Karpas-422 (cell line): ENCODE data around the gene DTYMK. TPM values are rescaled to one million over a fixed set of nuclear protein-coding genes. Genes with fewer than 3 reads are reported as not detected.

ENCODE experiments used
- DNase-seq: peaks from one replicate; pipeline ENCODE4 v3.0.0-alpha.2; 2015
- H2AFZ ChIP-seq: fragments of 200-600 bp; sonication (generic); 2 replicates; pipeline ENCODE4 v1.6.1; 2014; ENCODE audit warnings: antibody characterized with exemption, low read length, mixed read lengths
- H3K27ac ChIP-seq: fragments of 200-600 bp; sonication (generic); 2 replicates; pipeline ENCODE4 v1.5.1; 2014; ENCODE audit warnings: mild to moderate bottlenecking, low read length, moderate library complexity
- H3K27me3 ChIP-seq: fragments of 200-600 bp; sonication (generic); 2 replicates; pipeline ENCODE4 v1.6.1; 2014; ENCODE audit warnings: low read length, mixed read lengths
- H3K36me3 ChIP-seq: fragments of 200-600 bp; sonication (generic); 2 replicates; pipeline ENCODE4 v1.6.1; 2014; ENCODE audit warnings: low read length, mixed read lengths; ENCODE audit not compliant: insufficient read depth
- H3K4me1 ChIP-seq: fragments of 200-600 bp; sonication (generic); 2 replicates; pipeline ENCODE4 v1.6.1; 2014; ENCODE audit warnings: mild to moderate bottlenecking, low read length, mixed read lengths
- H3K4me2 ChIP-seq: fragments of 200-600 bp; sonication (generic); 2 replicates; pipeline ENCODE4 v1.6.1; 2014; ENCODE audit warnings: low read length, low read depth, mild to moderate bottlenecking; ENCODE audit not compliant: poor library complexity, severe bottlenecking
- H3K4me3 ChIP-seq: fragments of 200-600 bp; sonication (generic); 2 replicates; pipeline ENCODE4 v1.5.1; 2014; ENCODE audit warnings: mild to moderate bottlenecking, antibody characterized with exemption, low read length, mixed read lengths
- H3K79me2 ChIP-seq: fragments of 200-600 bp; sonication (generic); 2 replicates; pipeline ENCODE4 v1.6.1; 2014; ENCODE audit warnings: mild to moderate bottlenecking, low read length, mixed read lengths
- H3K9ac ChIP-seq: fragments of 200-600 bp; sonication (generic); 2 replicates; pipeline ENCODE4 v1.6.0; 2014; ENCODE audit warnings: low read length
- H3K9me2 ChIP-seq: fragments of 200-600 bp; sonication (generic), shearing (Covaris generic); replicated peaks from 2 replicates; pipeline ENCODE4 v1.6.0; 2014; ENCODE audit warnings: mild to moderate bottlenecking, low read length, moderate library complexity; ENCODE audit not compliant: insufficient read depth
- H3K9me3 ChIP-seq: fragments of 300-700, 200-600 bp; sonication (generic); 2 replicates; pipeline ENCODE4 v1.6.1; 2014; ENCODE audit warnings: low read length, mixed read lengths
- H4K20me1 ChIP-seq: fragments of 200-600 bp; sonication (generic); 2 replicates; pipeline ENCODE4 v1.6.1; 2014; ENCODE audit warnings: mild to moderate bottlenecking, antibody characterized with exemption, low read length, low read depth; ENCODE audit not compliant: insufficient read depth
- total RNA-seq: library from RNA; depleted of rRNA; stranded (reverse); fragments of >200 nt; shearing (Covaris generic); gene quantifications from 2 replicates; pipeline ENCODE4 v1.2.3, GENCODE V29; 2014; ENCODE audit warnings: low replicate concordance

The DTYMK gene
- total RNA-seq, 1 experiment from 2014 or later: 32.0 TPM

- Histone ChIP-seq H3K79me2 (no peaks in the 10 kb centered on the region), H4K20me1 (no peaks in the 10 kb centered on the region), H3K9ac (no peak overlapping the region), H3K36me3 (peaks cover 31% of the 10 kb centered on the region), H3K9me3 (no peaks in the 10 kb centered on the region; the same call in 1 of the 2 replicates), H3K4me3 (no peak overlapping the region), H3K27ac (no peak overlapping the region), H3K27me3 (no peaks in the 10 kb centered on the region), H3K4me2 (no peak overlapping the region), H3K9me2 (no peaks in the 10 kb centered on the region), H3K4me1 (no peaks in the 10 kb centered on the region), H2AFZ (no peak overlapping the region)
- no peak for DNase-seq
These were observed 33.9 kb upstream of the DTYMK start for GRCh38 chr2:241720560-241720959.

DNA sequence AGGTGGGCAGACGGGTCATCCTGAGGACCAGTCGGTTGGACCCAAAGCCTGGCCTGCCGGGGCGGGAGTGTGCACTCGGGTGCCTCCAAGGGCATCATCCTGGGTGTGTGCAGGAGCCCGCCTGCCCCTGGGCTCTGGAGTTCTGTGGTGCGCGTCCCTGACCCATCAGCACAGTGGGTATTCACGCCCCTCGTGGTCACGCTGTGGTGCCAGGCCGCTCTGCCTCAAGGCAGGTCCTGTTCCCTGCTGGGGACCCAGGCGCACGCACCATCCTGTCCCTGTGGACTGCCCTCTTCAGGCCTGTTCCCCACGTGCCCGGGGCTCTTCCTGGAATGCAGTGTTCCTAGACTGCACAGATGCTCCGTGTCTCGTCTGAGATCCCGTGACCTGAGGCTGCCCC lies 33.5 kb upstream of the DTYMK start:
- Histone ChIP-seq H3K4me2 (no peak overlapping the region), H3K4me1 (no peaks in the 10 kb centered on the region), H2AFZ (no peak overlapping the region), H3K9ac (no peak overlapping the region), H3K27me3 (no peaks in the 10 kb centered on the region), H3K79me2 (no peaks in the 10 kb centered on the region), H4K20me1 (no peaks in the 10 kb centered on the region), H3K9me2 (no peaks in the 10 kb centered on the region), H3K4me3 (no peak overlapping the region), H3K36me3 (peaks cover 31% of the 10 kb centered on the region), H3K27ac (no peak overlapping the region), H3K9me3 (no peaks in the 10 kb centered on the region; the same call in 1 of the 2 replicates)
- DNase-seq: no peak

- Histone ChIP-seq H3K4me1 (no peaks in the 10 kb centered on the region), H3K36me3 (peaks cover 37% of the 10 kb centered on the region), H3K27ac (no peak overlapping the region), H2AFZ (no peak overlapping the region), H3K9me3 (no peaks in the 10 kb centered on the region; the same call in 1 of the 2 replicates), H3K4me3 (no peak overlapping the region), H3K27me3 (no peaks in the 10 kb centered on the region), H4K20me1 (no peaks in the 10 kb centered on the region), H3K9me2 (no peaks in the 10 kb centered on the region), H3K79me2 (no peaks in the 10 kb centered on the region), H3K9ac (no peak overlapping the region), H3K4me2 (no peak overlapping the region)
- no peak for DNase-seq
These were observed 32.5 kb upstream of the DTYMK start for GRCh38 chr2:241719093-241719492.

DNA sequence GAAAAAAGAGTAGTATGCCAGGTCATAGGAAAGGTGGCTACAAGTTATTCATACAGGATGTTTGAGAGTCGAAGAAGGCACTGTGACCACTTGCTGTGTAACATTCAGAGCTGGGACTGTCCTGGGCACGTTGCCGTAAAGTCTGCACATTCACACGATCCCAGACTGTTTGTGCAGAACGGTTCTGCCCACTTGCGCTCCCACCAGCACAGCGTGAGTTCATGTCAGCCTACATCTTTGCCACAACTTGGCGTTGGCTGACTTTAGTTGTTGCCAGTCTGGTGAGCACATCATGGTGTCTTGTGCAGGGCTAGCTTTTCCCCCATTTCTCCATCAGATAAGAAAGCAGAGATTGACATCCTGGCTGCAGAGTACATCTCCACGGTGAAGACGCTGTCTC lies 22.3 kb upstream of the DTYMK start:
- DNase-seq: no peak
- Histone ChIP-seq H3K4me1 (peaks cover under 1% of the 10 kb centered on the region; the same call in 1 of the 2 replicates), H3K27me3 (no peaks in the 10 kb centered on the region), H3K4me3 (no peak overlapping the region), H4K20me1 (no peaks in the 10 kb centered on the region), H3K9me3 (no peaks in the 10 kb centered on the region), H3K4me2 (no peak overlapping the region), H3K79me2 (peaks cover 9% of the 10 kb centered on the region), H3K36me3 (peaks cover 30% of the 10 kb centered on the region), H3K9me2 (no peaks in the 10 kb centered on the region), H3K27ac (no peak overlapping the region), H2AFZ (no peak overlapping the region), H3K9ac (no peak overlapping the region)

DNA sequence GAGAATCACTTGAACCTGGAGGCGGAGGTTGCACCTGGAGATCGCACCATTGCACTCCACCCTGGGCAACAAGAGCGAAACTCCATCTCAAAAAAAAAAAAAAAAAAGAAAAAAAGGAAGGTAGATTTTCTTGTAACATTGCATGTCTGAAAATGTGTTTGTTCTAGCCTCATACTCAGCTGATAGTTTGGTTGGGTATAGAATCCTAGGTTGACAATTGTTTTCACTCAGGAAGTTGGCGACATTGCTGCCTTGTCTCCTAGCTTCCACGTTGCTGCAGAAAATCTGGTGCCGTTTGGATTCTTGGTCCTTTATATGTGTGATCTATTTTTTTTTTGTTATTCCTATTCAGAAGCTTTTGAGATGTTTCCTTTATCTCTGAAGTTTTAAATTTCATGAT lies 19.9 kb upstream of the DTYMK start:
- Histone ChIP-seq H4K20me1 (peaks cover 7% of the 10 kb centered on the region), H3K79me2 (peaks cover 23% of the 10 kb centered on the region), H3K4me1 (peaks cover 13% of the 10 kb centered on the region), H3K27ac (no peak overlapping the region), H3K4me2 (no peak overlapping the region), H2AFZ (no peak overlapping the region), H3K9me3 (no peaks in the 10 kb centered on the region), H3K9me2 (no peaks in the 10 kb centered on the region), H3K27me3 (no peaks in the 10 kb centered on the region), H3K9ac (no peak overlapping the region), H3K36me3 (peaks cover 19% of the 10 kb centered on the region), H3K4me3 (no peak overlapping the region)
- no peak for DNase-seq

- peaks cover 7% of the 10 kb centered on the region for H4K20me1 ChIP-seq
- no peak overlapping the region for H3K27ac ChIP-seq
- H3K27me3 ChIP-seq: no peaks in the 10 kb centered on the region
- H3K4me3 ChIP-seq: peak overlapping the region; percentile 81
- no peak for DNase-seq
- H3K79me2 ChIP-seq: peaks cover 30% of the 10 kb centered on the region
- H2AFZ ChIP-seq: no peak overlapping the region
- H3K9ac ChIP-seq: peak overlapping the region; percentile 84
- no peaks in the 10 kb centered on the region for H3K9me2 ChIP-seq
- H3K4me2 ChIP-seq: peak overlapping the region; percentile 94
- peaks cover 14% of the 10 kb centered on the region for H3K36me3 ChIP-seq
- H3K9me3 ChIP-seq: no peaks in the 10 kb centered on the region
- peaks cover 22% of the 10 kb centered on the region for H3K4me1 ChIP-seq
These were observed 16.5 kb upstream of the DTYMK start for GRCh38 chr2:241703032-241703604.

DNA sequence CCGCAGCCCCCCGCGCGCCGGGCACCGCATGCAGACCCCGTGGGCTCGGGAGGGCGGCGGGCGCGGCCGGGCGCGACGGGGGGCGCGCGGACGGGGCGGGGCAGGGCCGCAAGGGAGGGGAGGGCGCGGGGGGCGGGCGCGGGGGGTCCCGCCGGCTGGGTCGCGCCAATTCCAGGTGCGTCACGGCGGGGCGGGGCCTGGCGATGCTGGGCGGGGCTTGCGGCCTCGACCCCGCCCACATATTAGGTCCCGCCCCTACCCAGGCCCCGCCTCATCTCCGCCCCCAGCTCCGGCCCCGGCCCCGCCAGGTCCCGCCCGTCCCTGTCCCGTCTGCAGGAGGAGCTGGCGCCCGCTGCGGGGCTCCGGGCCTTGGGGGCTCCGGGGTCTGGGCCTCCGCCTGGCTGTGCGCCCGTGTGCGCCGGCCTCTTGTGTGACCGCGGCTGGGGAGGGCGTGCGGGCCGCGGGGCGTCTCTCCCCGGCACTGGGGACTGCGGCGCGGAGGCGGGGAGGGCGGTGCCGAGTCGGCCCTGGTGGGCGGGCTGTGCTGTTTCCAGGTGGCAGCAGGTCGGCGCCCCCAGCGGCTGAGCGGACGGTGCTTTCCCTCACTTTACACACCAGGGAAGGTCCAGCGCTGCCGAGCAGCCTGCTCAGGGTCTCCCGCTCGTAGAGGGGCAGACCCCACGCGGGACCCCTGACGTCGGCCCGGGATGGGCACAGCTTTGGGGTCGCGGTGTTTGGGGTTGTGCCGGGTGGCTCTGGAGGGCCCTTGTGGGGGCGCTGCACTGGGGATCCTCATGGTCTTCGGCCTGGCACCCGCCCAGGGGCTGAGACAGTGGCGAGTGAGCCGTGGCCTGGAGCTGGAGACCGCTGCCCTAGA lies 15.8 kb upstream of the DTYMK start:
- DNase-seq: peak; percentile 94
- H2AFZ ChIP-seq: no peak overlapping the region
- H4K20me1 ChIP-seq: peaks cover 7% of the 10 kb centered on the region
- H3K79me2 ChIP-seq: peaks cover 30% of the 10 kb centered on the region
- H3K4me3 ChIP-seq: peak overlapping the region; percentile 81
- peaks cover 22% of the 10 kb centered on the region for H3K4me1 ChIP-seq
- peaks cover 14% of the 10 kb centered on the region for H3K36me3 ChIP-seq
- H3K9me3 ChIP-seq: no peaks in the 10 kb centered on the region
- no peak overlapping the region for H3K27ac ChIP-seq
- H3K4me2 ChIP-seq: peak overlapping the region; percentile 94
- H3K9ac ChIP-seq: peak overlapping the region; percentile 94
- no peaks in the 10 kb centered on the region for H3K27me3 ChIP-seq
- no peaks in the 10 kb centered on the region for H3K9me2 ChIP-seq

DNA sequence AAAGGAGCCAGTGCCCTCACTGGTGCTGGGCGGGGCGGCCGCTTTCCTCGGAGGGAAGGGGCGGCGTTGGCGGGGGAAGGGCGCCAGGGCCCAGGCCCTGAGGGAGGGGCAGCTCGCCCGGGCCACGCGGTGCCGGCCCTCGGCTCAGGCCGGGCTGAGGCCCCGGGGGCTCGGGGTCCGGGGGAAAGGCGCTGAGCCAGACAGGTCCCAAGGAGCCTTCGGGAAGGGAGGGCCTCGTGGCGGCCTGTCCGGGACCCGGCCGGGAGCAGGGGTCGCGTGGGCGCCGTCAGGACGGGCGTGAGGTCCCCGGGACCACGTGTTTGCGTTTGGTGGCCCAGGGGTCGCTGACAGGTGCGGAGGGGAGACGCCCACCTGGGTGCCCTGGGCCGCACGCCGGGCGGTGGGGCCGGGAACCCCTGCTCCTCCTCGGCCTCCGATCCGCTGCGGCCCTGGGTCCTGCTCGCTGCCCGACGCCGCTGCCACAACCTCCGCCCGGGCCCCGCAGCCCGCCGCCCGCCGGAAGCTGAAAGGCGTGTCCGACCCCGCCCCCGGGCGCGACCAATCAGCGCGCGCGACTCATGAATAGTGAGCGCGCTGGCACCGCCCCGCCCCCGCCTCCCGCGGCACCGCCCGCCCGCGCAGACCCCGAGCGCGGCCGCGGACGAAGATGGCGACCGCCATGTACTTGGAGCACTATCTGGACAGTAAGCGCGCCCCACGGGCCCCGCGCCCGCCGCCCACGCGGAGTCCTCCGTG lies 15.0 kb upstream of the DTYMK start, which contains the start of gene ING5:
Gene ING5, plus strand, starts transcription at position 641 of the 756 bp plus-strand sequence. Its CDS starts 27 bp downstream, at position 668.
- peaks cover 7% of the 10 kb centered on the region for H4K20me1 ChIP-seq
- peaks cover 14% of the 10 kb centered on the region for H3K36me3 ChIP-seq
- H2AFZ ChIP-seq: no peak within 1 kb of the TSS
- no peaks in the 10 kb centered on the region for H3K9me2 ChIP-seq
- H3K4me2 ChIP-seq: peak within 1 kb of the TSS; percentile 94
- H3K9ac ChIP-seq: peak within 1 kb of the TSS; percentile 94
- peaks cover 30% of the 10 kb centered on the region for H3K79me2 ChIP-seq
- H3K9me3 ChIP-seq: no peaks in the 10 kb centered on the region
- DNase-seq: peak; percentile 98
- H3K4me3 ChIP-seq: peak within 1 kb of the TSS; percentile 81
- H3K4me1 ChIP-seq: peaks cover 22% of the 10 kb centered on the region
- H3K27me3 ChIP-seq: no peaks in the 10 kb centered on the region
- peak within 1 kb of the TSS; percentile 81 for H3K27ac ChIP-seq
